ENCODE measurements around the gene MTX1. TPM values are rescaled to one million over a fixed set of nuclear protein-coding genes. Genes with fewer than 3 reads are reported as not detected.

Gene MTX1
- polyA plus RNA-seq, 1 experiment: 72.7 TPM

GRCh38 chr1:155179112-155180031 is 29.1 kb upstream of the MTX1 start:
- TF ChIP-seq CTCF (IDR thresholded peaks at IDR 0.05; ENCODE audit: insufficient read depth, low read depth, low read length): no peak
- no peak for DNase-seq (ENCODE audit: low read depth)
- Histone ChIP-seq H3K27me3 (ENCODE audit: control insufficient read depth, insufficient read depth, low read length) (no peaks in the 10 kb centered on the region), H3K4me3 (ENCODE audit: low read depth, low read length) (no peak overlapping the region), H3K36me3 (ENCODE audit: control insufficient read depth, insufficient read depth, low read length) (peaks cover 27% of the 10 kb centered on the region)
- POLR2A ChIA-PET: no interaction called here
- CTCF ChIA-PET: interaction anchor here (0.8 to 10.5 kb wide), 3 partner anchors 15 to 88 kb away, joined by 3 to 147 read pairs (median 7); no protein-coding TSS in a partner anchor

- ChIA-PET POLR2A (no interaction called here), CTCF (interaction anchor here (10.5 kb wide), 1 partner anchor 12 kb away, joined by 147 read pairs; no protein-coding TSS in a partner anchor)
- no peak for DNase-seq (ENCODE audit: low read depth)
Observed at GRCh38 chr1:155181371-155182051, 27.0 kb upstream of the MTX1 start.

DNA sequence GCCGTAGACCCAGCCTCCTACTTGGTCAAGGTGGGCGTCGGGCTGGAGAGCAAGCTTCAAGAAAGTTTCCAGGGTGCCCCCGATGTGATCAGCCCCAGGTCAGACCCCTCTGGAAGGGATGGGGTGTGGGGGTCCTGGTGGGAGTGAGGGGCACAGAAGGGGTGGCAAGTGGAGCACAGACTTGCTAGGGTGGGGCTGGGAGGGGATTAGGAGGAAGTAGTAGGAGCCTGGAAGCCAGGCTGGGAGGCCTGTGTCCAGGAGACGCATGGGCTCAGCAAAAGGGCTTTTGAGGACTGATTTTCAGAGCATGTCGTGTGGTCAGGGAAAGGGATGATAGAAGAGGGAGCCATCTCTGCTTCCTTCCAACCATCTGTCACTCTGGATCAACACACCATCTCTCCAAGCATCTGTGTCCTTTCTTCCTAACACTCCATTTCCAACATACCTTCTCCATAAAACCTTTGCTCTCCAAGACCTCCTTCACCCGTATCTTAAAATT is 26.4 kb upstream of the MTX1 start:
- POLR2A ChIA-PET: no interaction called here
- CTCF ChIA-PET: interaction anchor here (10.5 kb wide), 1 partner anchor 12 kb away, joined by 147 read pairs; no protein-coding TSS in a partner anchor
- DNase-seq (ENCODE audit: low read depth): no peak

More at GRCh38 chr1:155181371-155182051, 27.0 kb upstream of the MTX1 start:
- Histone ChIP-seq H3K27me3 (ENCODE audit: control insufficient read depth, insufficient read depth, low read length) (no peaks in the 10 kb centered on the region), H3K4me3 (ENCODE audit: low read depth, low read length) (no peak overlapping the region), H3K36me3 (ENCODE audit: control insufficient read depth, insufficient read depth, low read length) (peaks cover 27% of the 10 kb centered on the region)
- TF ChIP-seq CTCF (IDR thresholded peaks at IDR 0.05; ENCODE audit: insufficient read depth, low read depth, low read length): no peak

DNA sequence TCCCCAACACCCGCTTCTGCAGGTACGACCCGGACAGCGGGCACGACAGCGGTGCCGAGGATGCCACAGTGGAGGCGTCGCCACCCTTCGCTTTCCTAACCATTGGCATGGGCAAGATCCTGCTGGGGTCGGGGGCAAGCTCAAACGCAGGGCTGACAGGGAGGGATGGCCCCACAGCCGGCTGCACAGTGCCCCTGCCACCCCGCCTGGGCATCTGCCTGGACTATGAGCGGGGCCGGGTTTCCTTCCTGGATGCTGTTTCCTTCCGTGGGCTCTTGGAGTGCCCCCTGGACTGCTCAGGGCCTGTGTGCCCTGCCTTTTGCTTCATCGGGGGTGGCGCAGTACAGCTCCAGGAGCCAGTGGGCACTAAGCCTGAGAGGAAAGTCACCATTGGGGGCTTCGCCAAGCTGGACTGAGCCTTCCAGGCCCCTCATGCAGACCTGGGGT is 24.7 kb upstream of the MTX1 start:
- CTCF ChIA-PET: interaction anchor here (0.7 to 5.2 kb wide), 4 partner anchors 8 to 93 kb away, joined by 3 to 32 read pairs (median 8); no protein-coding TSS in a partner anchor
- H3K27me3 ChIP-seq (ENCODE audit: control insufficient read depth, insufficient read depth, low read length): no peaks in the 10 kb centered on the region
- TF ChIP-seq CTCF (IDR thresholded peaks at IDR 0.05; ENCODE audit: insufficient read depth, low read depth, low read length): no peak
- no peak for DNase-seq (ENCODE audit: low read depth)
- H3K36me3 ChIP-seq (ENCODE audit: control insufficient read depth, insufficient read depth, low read length): peaks cover 11% of the 10 kb centered on the region
- no peak overlapping the region for H3K4me3 ChIP-seq (ENCODE audit: low read depth, low read length)
- POLR2A ChIA-PET: no interaction called here

More for the DNA sequence above, 26.4 kb upstream of the MTX1 start:
- no peaks in the 10 kb centered on the region for H3K27me3 ChIP-seq (ENCODE audit: control insufficient read depth, insufficient read depth, low read length)
- H3K36me3 ChIP-seq (ENCODE audit: control insufficient read depth, insufficient read depth, low read length): peaks cover 24% of the 10 kb centered on the region
- H3K4me3 ChIP-seq (ENCODE audit: low read depth, low read length): no peak overlapping the region
- TF ChIP-seq CTCF (IDR thresholded peaks at IDR 0.05; ENCODE audit: insufficient read depth, low read depth, low read length): no peak
